Cardiac muscle cell (in vitro differentiated cells and primary cell): ENCODE results near the gene GREB1. TPM values are rescaled to one million over a fixed set of nuclear protein-coding genes. Genes with fewer than 3 reads are reported as not detected.

Experiments used
- DNase-seq, 2 donors: peaks; one replicate each; pipeline versions ENCODE4 v3.0.0 to v3.0.0-alpha.2; 2010 to 2017; ENCODE audit warnings: low read depth in 1 of 2, low spot score in 1 of 2
- H3K27ac ChIP-seq: fragments of 200-600 bp; sonication (generic); 2 replicates; pipeline ENCODE4 v1.5.1; 2016
- H3K27me3 ChIP-seq: fragments of 200-600 bp; sonication (generic); 2 replicates; pipeline ENCODE4 v1.6.0; 2016; ENCODE audit warnings: control low read depth
- H3K36me3 ChIP-seq: fragments of 200-600 bp; sonication (generic); 2 replicates; pipeline ENCODE4 v1.5.1; 2016; ENCODE audit warnings: control low read depth
- H3K4me1 ChIP-seq: fragments of 200-600 bp; sonication (generic); 2 replicates; pipeline ENCODE4 v1.8.1; 2017; ENCODE audit warnings: low read depth, mild to moderate bottlenecking, mixed run types
- H3K4me3 ChIP-seq: fragments of 200-600 bp; sonication (generic); 2 replicates; pipeline ENCODE4 v1.5.1; 2016; ENCODE audit warnings: mild to moderate bottlenecking
- H3K9me3 ChIP-seq: fragments of 200-600 bp; sonication (generic); 2 replicates; pipeline ENCODE4 v1.5.1; 2017; ENCODE audit warnings: low read depth, mild to moderate bottlenecking, control low read depth
- CTCF ChIP-seq: IDR thresholded peaks from 2 replicates; pipeline ENCODE4 v1.5.1; 2012; ENCODE audit warnings: low read depth, mild to moderate bottlenecking, low read length
- polyA plus RNA-seq: library from polyadenylated mRNA; unstranded; fragments of >200 nt; fragmentation: Nextera tagmentation; extraction: Ambion mirVana; gene quantifications from 2 replicates; pipeline ENCODE4 v1.2.1, GENCODE V29; 2016
- total RNA-seq: library from RNA; depleted of rRNA; stranded (reverse); fragments of >200 nt; gene quantifications from 2 replicates; pipeline ENCODE4 v1.2.3, GENCODE V29; 2016

Gene GREB1
- total and polyA plus RNA-seq, 2 experiments from 2014 or later: 27.1 to 50.5 TPM

- Histone ChIP-seq H3K27ac (peak overlapping the region; percentile 73), H3K4me1 (peaks cover 39% of the 10 kb centered on the region), H3K9me3 (no peaks in the 10 kb centered on the region), H3K27me3 (no peaks in the 10 kb centered on the region), H3K4me3 (no peak overlapping the region), H3K36me3 (no peaks in the 10 kb centered on the region)
- DNase-seq: no peak
- no peak for TF ChIP-seq CTCF
Measured at GRCh38 chr2:11540996-11541692, 7.3 kb downstream of the GREB1 start.

- H3K27ac ChIP-seq: no peak overlapping the region
- no peak for TF ChIP-seq CTCF
- no peak overlapping the region for H3K4me3 ChIP-seq
- H3K36me3 ChIP-seq: no peaks in the 10 kb centered on the region
- H3K4me1 ChIP-seq: peaks cover 39% of the 10 kb centered on the region
- no peak for DNase-seq
- no peaks in the 10 kb centered on the region for H3K9me3 ChIP-seq
- no peaks in the 10 kb centered on the region for H3K27me3 ChIP-seq
Measured at GRCh38 chr2:11541693-11542274, 7.9 kb downstream of the GREB1 start.

GRCh38 chr2:11542275-11542819 is 8.5 kb downstream of the GREB1 start:
- no peaks in the 10 kb centered on the region for H3K9me3 ChIP-seq
- H3K27ac ChIP-seq: no peak overlapping the region
- TF ChIP-seq CTCF: no peak
- H3K36me3 ChIP-seq: no peaks in the 10 kb centered on the region
- H3K4me3 ChIP-seq: no peak overlapping the region
- H3K27me3 ChIP-seq: no peaks in the 10 kb centered on the region
- peaks cover 39% of the 10 kb centered on the region for H3K4me1 ChIP-seq
- DNase-seq: no peak

GRCh38 chr2:11543337-11544216 is 9.7 kb downstream of the GREB1 start:
- Histone ChIP-seq H3K27me3 (no peaks in the 10 kb centered on the region), H3K9me3 (no peaks in the 10 kb centered on the region), H3K36me3 (no peaks in the 10 kb centered on the region), H3K4me3 (no peak overlapping the region), H3K27ac (no peak overlapping the region), H3K4me1 (peaks cover 39% of the 10 kb centered on the region)
- no peak for TF ChIP-seq CTCF
- no peak for DNase-seq

GRCh38 chr2:11546072-11546471 is 12.2 kb downstream of the GREB1 start:
- H3K36me3 ChIP-seq: no peaks in the 10 kb centered on the region
- H3K4me3 ChIP-seq: no peak overlapping the region
- TF ChIP-seq CTCF: no peak
- H3K9me3 ChIP-seq: no peaks in the 10 kb centered on the region
- H3K27ac ChIP-seq: no peak overlapping the region
- H3K4me1 ChIP-seq: peaks cover 29% of the 10 kb centered on the region
- DNase-seq: no peak
- no peaks in the 10 kb centered on the region for H3K27me3 ChIP-seq
